Common myeloid progenitor, CD34-positive (primary cell): ENCODE measurements around the gene IFT74. TPM values are rescaled to one million over a fixed set of nuclear protein-coding genes. Genes with fewer than 3 reads are reported as not detected.

Experiments
- CTCF ChIA-PET: fragments of 350-600 bp; sonication (Branson Sonifier 250); formaldehyde crosslinking; loops from one replicate; lab custom pipeline; 2021; ENCODE audit warnings: antibody characterized with exemption; lab: Charles Lee
- POLR2A ChIA-PET: fragments of 350-600 bp; sonication (Branson Sonifier 250); formaldehyde crosslinking; loops from one replicate; lab custom pipeline; 2021; ENCODE audit warnings: antibody characterized with exemption; lab: Charles Lee
- DNase-seq, 3 donors: peaks; one replicate each; pipeline versions ENCODE4 v3.0.0 to v3.0.0-alpha.2; 2013
- H3K27ac ChIP-seq, 2 experiments: 1 replicate in 1 of 2; 2 replicates in 1 of 2; pipeline ENCODE4 v1.7.0; 2013; ENCODE audit warnings: inconsistent platforms in 2 of 2, low read length in 2 of 2, mild to moderate bottlenecking in 2 of 2, low read depth in 1 of 2, moderate library complexity in 1 of 2; ENCODE audit not compliant: severe bottlenecking in 2 of 2, insufficient read depth in 1 of 2, poor library complexity in 1 of 2
- H3K27me3 ChIP-seq, 5 experiments: replicated peaks in 2 of 5; 1 replicate in 3 of 5; 2 replicates in 2 of 5; pipeline versions ENCODE4 v1.6.1 to v1.7.0; 2013; ENCODE audit warnings: low read length in 4 of 5, mild to moderate bottlenecking in 2 of 5, moderate library complexity in 2 of 5, inconsistent platforms in 1 of 5; ENCODE audit not compliant: insufficient read depth in 5 of 5, control insufficient read depth in 4 of 5
- H3K36me3 ChIP-seq, 4 experiments: 1 replicate in 2 of 4; 2 replicates in 2 of 4; pipeline versions ENCODE4 v1.6.1 to v1.7.0; 2013; ENCODE audit warnings: low read length in 3 of 4, control low read depth in 1 of 4, mild to moderate bottlenecking in 1 of 4; ENCODE audit not compliant: control insufficient read depth in 4 of 4, insufficient read depth in 4 of 4
- H3K4me1 ChIP-seq, 4 experiments: 1 replicate in 3 of 4; 2 replicates in 1 of 4; pipeline versions ENCODE4 v1.6.1 to v1.7.1; 2013; ENCODE audit warnings: low read length in 3 of 4, mild to moderate bottlenecking in 3 of 4, control low read depth in 1 of 4, inconsistent platforms in 1 of 4, moderate library complexity in 1 of 4; ENCODE audit not compliant: control insufficient read depth in 4 of 4, insufficient read depth in 4 of 4; ENCODE audit errors: control extremely low read depth in 1 of 4
- H3K4me3 ChIP-seq, 7 experiments: 1 replicate in 4 of 7; 2 replicates in 3 of 7; pipeline versions ENCODE4 v1.5.1 to v1.7.0; 2013; ENCODE audit warnings: mild to moderate bottlenecking in 7 of 7, low read length in 6 of 7, moderate library complexity in 6 of 7, inconsistent platforms in 2 of 7, low read depth in 2 of 7, control low read depth in 1 of 7; ENCODE audit not compliant: insufficient read depth in 4 of 7, control insufficient read depth in 1 of 7; ENCODE audit errors: extremely low read depth in 1 of 7
- H3K9me3 ChIP-seq, 5 experiments: 1 replicate in 4 of 5; 2 replicates in 1 of 5; pipeline versions ENCODE4 v1.6.1 to v1.7.1; 2013; ENCODE audit warnings: low read length in 4 of 5, mild to moderate bottlenecking in 2 of 5, inconsistent platforms in 1 of 5, low read depth in 1 of 5, moderate library complexity in 1 of 5; ENCODE audit not compliant: control insufficient read depth in 4 of 5, insufficient read depth in 2 of 5; ENCODE audit errors: control extremely low read depth in 1 of 5
- WGBS: methylation state at CpG from one replicate; pipeline ENCODE4 v1.1.5; 2013; ENCODE audit not compliant: insufficient coverage; 5-methylcytosine and 5-hydroxymethylcytosine counted together
- polyA plus RNA-seq: library from polyadenylated mRNA; unstranded; fragments of 120-200 nt; gene quantifications from one replicate; pipeline ENCODE4 v1.2.1, GENCODE V29; 2013

IFT74 gene
- 27.7 TPM for polyA plus RNA-seq

DNA sequence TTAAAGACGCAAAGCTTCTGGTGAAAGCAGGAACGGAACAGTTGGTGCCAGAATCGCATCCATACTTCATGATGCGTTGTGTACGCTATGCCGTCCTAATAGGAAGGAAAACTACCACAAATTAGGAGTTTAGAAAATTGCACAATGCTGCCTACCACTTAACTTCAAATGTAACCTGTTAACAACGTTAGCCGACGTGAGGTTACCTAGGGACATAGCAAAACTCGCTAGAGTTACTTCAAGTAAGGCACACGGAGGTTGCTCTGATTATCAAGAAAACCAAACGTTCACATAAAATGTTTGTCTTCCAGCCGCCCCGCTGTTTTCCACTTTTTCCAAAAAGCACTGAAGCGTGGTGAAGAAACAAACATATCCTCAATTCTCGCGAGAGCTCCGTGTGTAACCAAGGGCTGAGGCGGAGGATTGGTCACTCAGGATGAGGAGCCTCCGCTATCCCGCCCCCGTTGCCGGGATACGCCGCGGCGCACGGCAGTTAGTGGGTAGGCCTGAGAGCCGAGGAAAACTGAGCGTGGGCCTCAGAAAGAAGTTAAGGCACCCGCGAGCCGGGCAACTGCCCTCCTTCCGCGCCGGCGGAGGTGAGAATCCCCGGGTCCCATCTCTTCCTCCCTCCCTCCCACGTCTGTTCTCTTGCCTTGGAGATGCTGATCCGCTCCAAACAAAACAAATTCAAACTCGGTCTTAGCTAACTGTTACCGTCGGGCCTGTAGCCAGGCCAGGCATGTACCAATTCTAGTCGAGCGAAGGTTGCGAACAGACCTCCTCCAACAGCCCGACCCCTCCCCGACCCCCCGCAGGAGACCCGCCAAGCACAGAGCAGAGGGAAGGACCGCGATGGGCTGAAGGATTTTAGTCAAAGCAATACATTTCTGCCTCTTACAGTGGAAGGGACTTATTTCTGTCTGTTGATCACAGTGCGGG lies at the start of gene IFT74:
IFT74 (plus strand) TSS at position 492 of the 939 bp plus-strand sequence. CDS start 5,556 bp downstream, outside the sequence.
- Histone ChIP-seq H3K4me1 (peaks cover 4 to 30% (median 17%) of the 10 kb centered on the region in 4 experiments), H3K36me3 (no peaks in the 10 kb centered on the region), H3K4me3 (peak within 1 kb of the TSS; percentile 55 to 84 (median 76)), H3K9me3 (no peaks in the 10 kb centered on the region), H3K27me3 (no peaks in the 10 kb centered on the region), H3K27ac (peak within 1 kb of the TSS; percentile 98 to 99)
- WGBS = 0% methylated on average over 28 of the region's 53 CpGs
- POLR2A ChIA-PET = interaction anchor here (0.6 to 1.4 kb wide), 4 partner anchors 9 to 64 kb away, joined by 3 to 7 read pairs (median 4); partner anchors contain the start of gene PLAA
- peak; percentile 98 to 99 (median 99) for DNase-seq
- CTCF ChIA-PET = interaction anchor here (0.9 to 1.6 kb wide), 2 partner anchors 27 to 64 kb away, joined by 5 read pairs; partner anchors contain the start of gene CAAP1

DNA sequence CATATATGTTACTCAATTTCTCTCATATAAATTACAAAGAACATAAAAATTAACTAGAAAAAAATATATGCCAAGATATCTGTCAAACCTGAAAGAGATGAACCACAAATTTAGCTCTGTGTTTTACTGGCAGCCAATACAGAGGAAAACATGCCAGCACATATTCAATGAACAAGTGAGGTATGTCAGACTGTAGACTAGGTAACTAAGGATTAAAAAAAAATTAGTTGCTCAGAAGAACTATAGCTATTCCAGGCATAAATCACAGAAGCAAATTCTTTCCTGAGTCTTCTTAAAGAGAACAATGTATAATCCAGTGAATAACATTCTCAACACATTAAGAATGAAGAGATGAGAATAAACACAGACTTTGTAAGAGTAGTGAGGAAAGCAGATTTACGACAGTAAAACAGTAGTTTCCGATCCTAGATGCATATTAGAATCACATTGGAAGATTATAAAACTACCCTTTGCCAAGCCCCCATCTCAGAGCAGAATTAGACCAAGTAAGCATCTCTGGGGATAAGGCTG lies 43.0 kb upstream of the IFT74 start:
- DNase-seq = no peak
- H3K27me3 ChIP-seq = no peaks in the 10 kb centered on the region
- H3K9me3 ChIP-seq = no peaks in the 10 kb centered on the region
- WGBS = 100% methylated on average over 2 of the region's 2 CpGs
- H3K4me1 ChIP-seq = no peaks in the 10 kb centered on the region
- POLR2A ChIA-PET = interaction anchor here (0.6 kb wide), 1 partner anchor 16 kb away, joined by 4 read pairs; no protein-coding TSS in a partner anchor
- H3K27ac ChIP-seq = no peak overlapping the region
- peaks cover 16 to 40% (median 29%) of the 10 kb centered on the region in 4 experiments for H3K36me3 ChIP-seq
- CTCF ChIA-PET = interaction anchor here (0.7 to 1.6 kb wide), 3 partner anchors 11 to 34 kb away, joined by 3 read pairs; partner anchors contain the start of gene PLAA
- no peak overlapping the region for H3K4me3 ChIP-seq

DNA sequence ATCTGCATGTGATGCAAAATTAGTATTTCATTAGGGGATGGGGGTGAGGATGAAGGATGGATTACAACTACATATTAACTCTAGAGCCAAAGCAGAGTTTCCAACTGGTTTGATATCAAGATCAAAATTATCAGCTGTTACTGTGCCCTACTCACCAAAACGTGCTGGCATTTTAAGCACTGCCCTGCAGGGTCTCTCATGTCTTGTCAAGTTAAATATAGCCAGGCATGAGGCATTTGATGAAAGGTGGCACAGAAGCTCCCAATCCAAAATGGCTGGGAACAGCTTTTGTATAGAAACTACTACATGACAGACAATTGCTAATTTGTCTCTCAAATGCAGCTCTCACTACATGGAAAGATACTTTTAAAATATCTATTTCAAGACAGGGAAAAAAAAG lies 36.5 kb upstream of the IFT74 start:
- POLR2A ChIA-PET = no interaction called here
- DNase-seq = no peak
- no peaks in the 10 kb centered on the region for H3K27me3 ChIP-seq
- H3K4me1 ChIP-seq = no peaks in the 10 kb centered on the region
- no peaks in the 10 kb centered on the region for H3K9me3 ChIP-seq
- CTCF ChIA-PET = interaction anchor here (0.7 kb wide), 1 partner anchor 9 kb away, joined by 5 read pairs; no protein-coding TSS in a partner anchor
- H3K36me3 ChIP-seq = peaks cover 25 to 83% (median 54%) of the 10 kb centered on the region in 4 experiments
- H3K27ac ChIP-seq = no peak overlapping the region
- no peak overlapping the region for H3K4me3 ChIP-seq
- WGBS = 89% methylated on average over 1 of the region's 1 CpG

DNA sequence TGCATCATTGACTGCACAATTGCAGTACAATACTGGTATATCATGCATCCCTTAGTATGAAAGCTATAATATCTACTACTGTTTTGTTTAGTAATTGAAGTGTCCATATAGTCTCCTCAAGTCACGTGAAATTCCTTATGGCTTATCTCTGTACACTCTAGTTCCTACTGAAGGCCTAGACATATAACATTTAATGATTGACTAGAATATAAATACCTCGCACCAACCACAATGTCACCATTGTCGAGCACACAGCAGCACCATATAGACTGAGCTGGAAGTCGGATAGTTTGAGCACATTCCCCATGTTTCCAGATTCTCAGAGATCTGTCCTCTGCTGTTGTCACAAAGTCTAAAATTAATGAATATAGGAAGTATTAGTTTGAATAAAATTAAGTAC lies 30.6 kb upstream of the IFT74 start:
- no peak for DNase-seq
- H3K27ac ChIP-seq = no peak overlapping the region
- no peak overlapping the region for H3K4me3 ChIP-seq
- no peaks in the 10 kb centered on the region for H3K27me3 ChIP-seq
- H3K36me3 ChIP-seq = peaks cover 25 to 59% (median 44%) of the 10 kb centered on the region in 4 experiments
- ChIA-PET CTCF (interaction anchor here (0.8 kb wide), 1 partner anchor 10 kb away, joined by 3 read pairs; no protein-coding TSS in a partner anchor), POLR2A (no interaction called here)
- no peaks in the 10 kb centered on the region for H3K4me1 ChIP-seq
- H3K9me3 ChIP-seq = no peaks in the 10 kb centered on the region
- WGBS = no CpG with 5 or more reads among the region's 4 CpGs

DNA sequence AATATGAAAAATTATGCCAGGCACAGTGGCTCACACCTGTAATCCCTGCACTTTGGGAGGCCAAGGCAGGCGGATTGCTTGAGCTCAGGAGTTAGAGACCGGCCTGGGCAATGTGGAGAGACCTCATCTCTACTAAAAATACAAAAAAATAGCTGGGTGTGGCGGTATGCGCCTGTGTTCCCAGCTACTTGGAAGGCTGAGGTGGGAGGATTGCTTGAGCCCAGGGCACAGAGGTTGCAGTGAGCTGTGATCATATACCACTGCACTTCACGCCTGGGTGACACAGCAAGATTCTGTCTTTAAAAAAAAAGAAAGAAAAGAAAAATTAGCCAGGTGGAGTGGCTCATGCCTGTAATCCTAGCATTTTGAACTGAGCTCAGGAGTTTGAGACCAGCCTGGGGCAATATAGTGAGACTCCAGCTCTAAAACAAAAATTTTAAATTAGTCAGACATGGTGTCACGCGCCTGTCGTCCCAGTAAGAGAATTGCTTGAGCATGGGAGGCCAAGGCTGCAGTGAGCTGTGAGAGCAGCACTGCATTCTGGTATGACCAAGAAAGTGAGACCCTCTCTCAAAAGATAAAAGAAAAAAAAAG lies 27.2 kb upstream of the IFT74 start:
- no peaks in the 10 kb centered on the region for H3K4me1 ChIP-seq
- DNase-seq = no peak
- peaks cover 15 to 38% (median 26%) of the 10 kb centered on the region in 4 experiments for H3K36me3 ChIP-seq
- H3K9me3 ChIP-seq = no peaks in the 10 kb centered on the region
- H3K4me3 ChIP-seq = no peak overlapping the region
- CTCF ChIA-PET = interaction anchor here (1.2 to 1.4 kb wide), 3 partner anchors 9 to 38 kb away, joined by 3 to 5 read pairs (median 5); partner anchors contain the start of gene IFT74
- POLR2A ChIA-PET = no interaction called here
- 92% methylated on average over 5 of the region's 8 CpGs for WGBS
- H3K27ac ChIP-seq = no peak overlapping the region
- no peaks in the 10 kb centered on the region for H3K27me3 ChIP-seq

DNA sequence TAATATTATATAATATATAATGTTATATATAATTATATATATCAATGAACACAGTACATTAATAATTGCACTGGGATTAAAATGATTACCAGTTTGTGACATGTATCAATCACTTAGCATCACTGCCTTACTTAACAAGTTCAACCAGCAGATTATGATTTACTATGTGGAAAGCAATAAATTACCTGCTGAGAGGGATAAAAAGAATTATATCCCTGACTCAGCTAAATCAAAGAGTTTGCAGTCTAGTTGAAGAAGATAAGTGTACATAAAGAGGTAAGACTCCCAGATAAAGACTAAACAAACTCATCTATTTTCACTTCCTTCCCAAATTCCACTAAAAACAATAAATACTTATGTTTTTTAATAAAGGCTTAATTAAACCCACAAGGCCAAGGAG lies 20.4 kb upstream of the IFT74 start:
- Histone ChIP-seq H3K27ac (no peak overlapping the region), H3K27me3 (no peaks in the 10 kb centered on the region), H3K36me3 (peaks cover 0 to 7% (median 4%) of the 10 kb centered on the region in 4 experiments), H3K4me3 (no peak overlapping the region), H3K9me3 (peaks cover 0 to 7% (median 2%) of the 10 kb centered on the region in 5 experiments), H3K4me1 (no peaks in the 10 kb centered on the region)
- CTCF ChIA-PET = interaction anchor here (1.4 kb wide), 1 partner anchor 11 kb away, joined by 3 read pairs; no protein-coding TSS in a partner anchor
- POLR2A ChIA-PET = no interaction called here
- DNase-seq = no peak
